Measurements from ENCODE around the gene PDZD2.

- no peak for TF ChIP-seq CTCF (IDR thresholded peaks at IDR 0.05; ENCODE audit: poor library complexity, severe bottlenecking)
- TF ChIP-seq, protein P1, sequence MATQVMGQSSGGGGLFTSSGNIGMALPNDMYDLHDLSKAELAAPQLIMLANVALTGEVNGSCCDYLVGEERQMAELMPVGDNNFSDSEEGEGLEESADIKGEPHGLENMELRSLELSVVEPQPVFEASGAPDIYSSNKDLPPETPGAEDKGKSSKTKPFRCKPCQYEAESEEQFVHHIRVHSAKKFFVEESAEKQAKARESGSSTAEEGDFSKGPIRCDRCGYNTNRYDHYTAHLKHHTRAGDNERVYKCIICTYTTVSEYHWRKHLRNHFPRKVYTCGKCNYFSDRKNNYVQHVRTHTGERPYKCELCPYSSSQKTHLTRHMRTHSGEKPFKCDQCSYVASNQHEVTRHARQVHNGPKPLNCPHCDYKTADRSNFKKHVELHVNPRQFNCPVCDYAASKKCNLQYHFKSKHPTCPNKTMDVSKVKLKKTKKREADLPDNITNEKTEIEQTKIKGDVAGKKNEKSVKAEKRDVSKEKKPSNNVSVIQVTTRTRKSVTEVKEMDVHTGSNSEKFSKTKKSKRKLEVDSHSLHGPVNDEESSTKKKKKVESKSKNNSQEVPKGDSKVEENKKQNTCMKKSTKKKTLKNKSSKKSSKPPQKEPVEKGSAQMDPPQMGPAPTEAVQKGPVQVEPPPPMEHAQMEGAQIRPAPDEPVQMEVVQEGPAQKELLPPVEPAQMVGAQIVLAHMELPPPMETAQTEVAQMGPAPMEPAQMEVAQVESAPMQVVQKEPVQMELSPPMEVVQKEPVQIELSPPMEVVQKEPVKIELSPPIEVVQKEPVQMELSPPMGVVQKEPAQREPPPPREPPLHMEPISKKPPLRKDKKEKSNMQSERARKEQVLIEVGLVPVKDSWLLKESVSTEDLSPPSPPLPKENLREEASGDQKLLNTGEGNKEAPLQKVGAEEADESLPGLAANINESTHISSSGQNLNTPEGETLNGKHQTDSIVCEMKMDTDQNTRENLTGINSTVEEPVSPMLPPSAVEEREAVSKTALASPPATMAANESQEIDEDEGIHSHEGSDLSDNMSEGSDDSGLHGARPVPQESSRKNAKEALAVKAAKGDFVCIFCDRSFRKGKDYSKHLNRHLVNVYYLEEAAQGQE (IDR thresholded peaks at IDR 0.05; ENCODE audit: borderline replicate concordance) = no peak
- TF ChIP-seq POLR2AphosphoS5 (IDR thresholded peaks at IDR 0.05) = no peak
- TF ChIP-seq SMC3 (conservative IDR thresholded peaks at IDR 0.05; ENCODE audit: poor library complexity) = no peak
- no peak for TF ChIP-seq EZH2 (IDR thresholded peaks at IDR 0.05; ENCODE audit: borderline replicate concordance, insufficient read depth, low read length, poor library complexity, severe bottlenecking)
- TF ChIP-seq RAD21 (conservative IDR thresholded peaks at IDR 0.05) = no peak
- no peak for TF ChIP-seq EP300 (conservative IDR thresholded peaks at IDR 0.05; ENCODE audit: poor library complexity, severe bottlenecking)
- TF ChIP-seq TAF1 (IDR thresholded peaks at IDR 0.05; ENCODE audit: low read depth) = no peak
- no peak for TF ChIP-seq MXI1 (conservative IDR thresholded peaks at IDR 0.05; ENCODE audit: poor library complexity, severe bottlenecking)
Measured at GRCh38 chr5:32059761-32060530, 421.0 kb downstream of the PDZD2 start.
